ENCODE measurements around the gene CEP83.
A peak's percentile ranks its signal among the peaks of the same experiment; 100 is the strongest.

Gene CEP83

GRCh38 chr12:94305130-94305957, 154.3 kb downstream of the CEP83 start:
- peak; percentile 17 for DNase-seq (ENCODE audit: low read depth)

GRCh38 chr12:94304566-94305061, 155.1 kb downstream of the CEP83 start:
- no peak for DNase-seq (ENCODE audit: low read depth)

- no peak for DNase-seq (ENCODE audit: low read depth)
Measured at GRCh38 chr12:94304012-94304411, 155.7 kb downstream of the CEP83 start.

GRCh38 chr12:94299846-94300245, 159.8 kb downstream of the CEP83 start:
- DNase-seq (ENCODE audit: low read depth) = no peak

GRCh38 chr12:94297876-94298505, 161.7 kb downstream of the CEP83 start:
- no peak for DNase-seq (ENCODE audit: low read depth)

GRCh38 chr12:94297096-94297699, 162.5 kb downstream of the CEP83 start:
- DNase-seq (ENCODE audit: low read depth) = no peak

GRCh38 chr12:94290353-94290752, 169.3 kb downstream of the CEP83 start:
- DNase-seq (ENCODE audit: low read depth) = no peak

GRCh38 chr12:94289461-94290312, 170.0 kb downstream of the CEP83 start:
- DNase-seq (ENCODE audit: low read depth) = no peak

GRCh38 chr12:94287245-94287628, 172.4 kb downstream of the CEP83 start:
- DNase-seq (ENCODE audit: low read depth) = no peak

- DNase-seq (ENCODE audit: low read depth) = no peak
Measured at GRCh38 chr12:94286583-94287244, 173.0 kb downstream of the CEP83 start.

GRCh38 chr12:94285943-94286582, 173.6 kb downstream of the CEP83 start:
- DNase-seq (ENCODE audit: low read depth) = no peak

GRCh38 chr12:94284859-94285258, 174.8 kb downstream of the CEP83 start:
- no peak for DNase-seq (ENCODE audit: low read depth)

GRCh38 chr12:94284046-94284445, 175.6 kb downstream of the CEP83 start:
- no peak for DNase-seq (ENCODE audit: low read depth)

- DNase-seq (ENCODE audit: low read depth) = no peak
Measured at GRCh38 chr12:94282675-94283074, 177.0 kb downstream of the CEP83 start.

- DNase-seq (ENCODE audit: low read depth) = no peak
Measured at GRCh38 chr12:94280063-94280462, 179.6 kb downstream of the CEP83 start.

GRCh38 chr12:94277426-94278000, 182.2 kb downstream of the CEP83 start:
- no peak for DNase-seq (ENCODE audit: low read depth)

GRCh38 chr12:94276725-94277124, 182.9 kb downstream of the CEP83 start:
- no peak for DNase-seq (ENCODE audit: low read depth)

- no peak for DNase-seq (ENCODE audit: low read depth)
Measured at GRCh38 chr12:94273272-94273671, 186.4 kb downstream of the CEP83 start.

GRCh38 chr12:94272280-94272679, 187.4 kb downstream of the CEP83 start:
- DNase-seq (ENCODE audit: low read depth) = no peak

GRCh38 chr12:94271351-94271750, 188.3 kb downstream of the CEP83 start:
- no peak for DNase-seq (ENCODE audit: low read depth)
